Measurements from ENCODE around the gene RABAC1.

Gene RABAC1

GRCh38 chr19:41965106-41965505 lies 6.0 kb upstream of the RABAC1 start:
- H3K36me3 ChIP-seq (ENCODE audit: insufficient read depth, low read length), result no peaks in the 10 kb centered on the region
- H3K27me3 ChIP-seq (ENCODE audit: insufficient read depth, low read length), result no peaks in the 10 kb centered on the region
- H3K4me1 ChIP-seq (ENCODE audit: insufficient read depth, low read length), result no peaks in the 10 kb centered on the region
- H3K9me3 ChIP-seq (ENCODE audit: insufficient read depth, low read depth, low read length), result no peaks in the 10 kb centered on the region
- no peak overlapping the region for H3K27ac ChIP-seq (ENCODE audit: low read depth, low read length)
- no peak overlapping the region for H3K4me3 ChIP-seq (ENCODE audit: low read length)
- H3K9ac ChIP-seq (ENCODE audit: low read depth, low read length), result no peak overlapping the region
- WGBS, result 88% methylated on average over 5 of the region's 5 CpGs

GRCh38 chr19:41960973-41961372 lies 1.9 kb upstream of the RABAC1 start:
- H3K36me3 ChIP-seq (ENCODE audit: insufficient read depth, low read length), result peaks cover 8% of the 10 kb centered on the region
- H3K27me3 ChIP-seq (ENCODE audit: insufficient read depth, low read length), result no peaks in the 10 kb centered on the region
- WGBS, result 96% methylated on average over 5 of the region's 5 CpGs
- no peak overlapping the region for H3K27ac ChIP-seq (ENCODE audit: low read depth, low read length)
- no peaks in the 10 kb centered on the region for H3K9me3 ChIP-seq (ENCODE audit: insufficient read depth, low read depth, low read length)
- no peak overlapping the region for H3K4me3 ChIP-seq (ENCODE audit: low read length)
- peaks cover 5% of the 10 kb centered on the region for H3K4me1 ChIP-seq (ENCODE audit: insufficient read depth, low read length)
- no peak overlapping the region for H3K9ac ChIP-seq (ENCODE audit: low read depth, low read length)

- Histone ChIP-seq H3K4me3 (ENCODE audit: low read length) (peak overlapping the region; percentile 93), H3K36me3 (ENCODE audit: insufficient read depth, low read length) (peaks cover 11% of the 10 kb centered on the region), H3K27ac (ENCODE audit: low read depth, low read length) (peak overlapping the region; percentile 54), H3K4me1 (ENCODE audit: insufficient read depth, low read length) (peaks cover 5% of the 10 kb centered on the region), H3K9me3 (ENCODE audit: insufficient read depth, low read depth, low read length) (no peaks in the 10 kb centered on the region), H3K9ac (ENCODE audit: low read depth, low read length) (peak overlapping the region; percentile 75), H3K27me3 (ENCODE audit: insufficient read depth, low read length) (no peaks in the 10 kb centered on the region)
- 3% methylated on average over 43 of the region's 43 CpGs for WGBS
Measured at GRCh38 chr19:41958367-41959055, 610 bp downstream of the RABAC1 start.

- H3K4me3 ChIP-seq (ENCODE audit: low read length), result peak overlapping the region; percentile 93
- peaks cover 11% of the 10 kb centered on the region for H3K36me3 ChIP-seq (ENCODE audit: insufficient read depth, low read length)
- no peaks in the 10 kb centered on the region for H3K27me3 ChIP-seq (ENCODE audit: insufficient read depth, low read length)
- peaks cover 5% of the 10 kb centered on the region for H3K4me1 ChIP-seq (ENCODE audit: insufficient read depth, low read length)
- H3K9ac ChIP-seq (ENCODE audit: low read depth, low read length), result no peak overlapping the region
- WGBS, result 14% methylated on average over 10 of the region's 10 CpGs
- H3K9me3 ChIP-seq (ENCODE audit: insufficient read depth, low read depth, low read length), result no peaks in the 10 kb centered on the region
- H3K27ac ChIP-seq (ENCODE audit: low read depth, low read length), result no peak overlapping the region
Measured at GRCh38 chr19:41957838-41958366, 1.2 kb downstream of the RABAC1 start.

GRCh38 chr19:41957161-41957837 lies 1.8 kb downstream of the RABAC1 start:
- Histone ChIP-seq H3K9ac (ENCODE audit: low read depth, low read length) (no peak overlapping the region), H3K4me3 (ENCODE audit: low read length) (no peak overlapping the region)

GRCh38 chr19:41956621-41957020 lies 2.5 kb downstream of the RABAC1 start:
- Histone ChIP-seq H3K9ac (ENCODE audit: low read depth, low read length) (no peak overlapping the region), H3K27ac (ENCODE audit: low read depth, low read length) (no peak overlapping the region)
- 96% methylated on average over 13 of the region's 13 CpGs for WGBS

More at GRCh38 chr19:41957161-41957837, 1.8 kb downstream of the RABAC1 start:
- Histone ChIP-seq H3K36me3 (ENCODE audit: insufficient read depth, low read length) (peaks cover 11% of the 10 kb centered on the region), H3K27me3 (ENCODE audit: insufficient read depth, low read length) (no peaks in the 10 kb centered on the region), H3K9me3 (ENCODE audit: insufficient read depth, low read depth, low read length) (no peaks in the 10 kb centered on the region), H3K4me1 (ENCODE audit: insufficient read depth, low read length) (peaks cover 5% of the 10 kb centered on the region), H3K27ac (ENCODE audit: low read depth, low read length) (no peak overlapping the region)
- 89% methylated on average over 11 of the region's 11 CpGs for WGBS

GRCh38 chr19:41955521-41955920 lies 3.6 kb downstream of the RABAC1 start:
- Histone ChIP-seq H3K4me3 (ENCODE audit: low read length) (no peak overlapping the region), H3K36me3 (ENCODE audit: insufficient read depth, low read length) (peaks cover 11% of the 10 kb centered on the region), H3K9me3 (ENCODE audit: insufficient read depth, low read depth, low read length) (no peaks in the 10 kb centered on the region), H3K27ac (ENCODE audit: low read depth, low read length) (no peak overlapping the region), H3K4me1 (ENCODE audit: insufficient read depth, low read length) (peaks cover 5% of the 10 kb centered on the region), H3K27me3 (ENCODE audit: insufficient read depth, low read length) (no peaks in the 10 kb centered on the region), H3K9ac (ENCODE audit: low read depth, low read length) (no peak overlapping the region)
- 88% methylated on average over 7 of the region's 7 CpGs for WGBS

More at GRCh38 chr19:41956621-41957020, 2.5 kb downstream of the RABAC1 start:
- Histone ChIP-seq H3K36me3 (ENCODE audit: insufficient read depth, low read length) (peaks cover 11% of the 10 kb centered on the region), H3K9me3 (ENCODE audit: insufficient read depth, low read depth, low read length) (no peaks in the 10 kb centered on the region), H3K4me1 (ENCODE audit: insufficient read depth, low read length) (peaks cover 5% of the 10 kb centered on the region), H3K4me3 (ENCODE audit: low read length) (no peak overlapping the region), H3K27me3 (ENCODE audit: insufficient read depth, low read length) (no peaks in the 10 kb centered on the region)

GRCh38 chr19:41951686-41952172 lies 7.4 kb downstream of the RABAC1 start:
- Histone ChIP-seq H3K27ac (ENCODE audit: low read depth, low read length) (no peak overlapping the region), H3K27me3 (ENCODE audit: insufficient read depth, low read length) (no peaks in the 10 kb centered on the region), H3K9me3 (ENCODE audit: insufficient read depth, low read depth, low read length) (no peaks in the 10 kb centered on the region), H3K9ac (ENCODE audit: low read depth, low read length) (no peak overlapping the region), H3K4me1 (ENCODE audit: insufficient read depth, low read length) (no peaks in the 10 kb centered on the region), H3K36me3 (ENCODE audit: insufficient read depth, low read length) (peaks cover 9% of the 10 kb centered on the region), H3K4me3 (ENCODE audit: low read length) (peak overlapping the region; percentile 39)
- 7% methylated on average over 8 of the region's 12 CpGs for WGBS

- Histone ChIP-seq H3K4me1 (ENCODE audit: insufficient read depth, low read length) (no peaks in the 10 kb centered on the region), H3K9me3 (ENCODE audit: insufficient read depth, low read depth, low read length) (no peaks in the 10 kb centered on the region), H3K27me3 (ENCODE audit: insufficient read depth, low read length) (peaks cover 10% of the 10 kb centered on the region), H3K27ac (ENCODE audit: low read depth, low read length) (no peak overlapping the region), H3K9ac (ENCODE audit: low read depth, low read length) (no peak overlapping the region), H3K4me3 (ENCODE audit: low read length) (no peak overlapping the region), H3K36me3 (ENCODE audit: insufficient read depth, low read length) (no peaks in the 10 kb centered on the region)
- 87% methylated on average over 3 of the region's 3 CpGs for WGBS
Measured at GRCh38 chr19:41947091-41947490, 12.0 kb downstream of the RABAC1 start.

GRCh38 chr19:41945135-41945766 lies 13.9 kb downstream of the RABAC1 start:
- 88% methylated on average over 8 of the region's 8 CpGs for WGBS
- peaks cover 27% of the 10 kb centered on the region for H3K27me3 ChIP-seq (ENCODE audit: insufficient read depth, low read length)
- no peak overlapping the region for H3K27ac ChIP-seq (ENCODE audit: low read depth, low read length)
- no peak overlapping the region for H3K4me3 ChIP-seq (ENCODE audit: low read length)
- H3K4me1 ChIP-seq (ENCODE audit: insufficient read depth, low read length), result no peaks in the 10 kb centered on the region
- no peaks in the 10 kb centered on the region for H3K9me3 ChIP-seq (ENCODE audit: insufficient read depth, low read depth, low read length)
- H3K36me3 ChIP-seq (ENCODE audit: insufficient read depth, low read length), result no peaks in the 10 kb centered on the region
- no peak overlapping the region for H3K9ac ChIP-seq (ENCODE audit: low read depth, low read length)

GRCh38 chr19:41944336-41944735 lies 14.8 kb downstream of the RABAC1 start:
- no peaks in the 10 kb centered on the region for H3K4me1 ChIP-seq (ENCODE audit: insufficient read depth, low read length)
- H3K9me3 ChIP-seq (ENCODE audit: insufficient read depth, low read depth, low read length), result no peaks in the 10 kb centered on the region
- H3K9ac ChIP-seq (ENCODE audit: low read depth, low read length), result no peak overlapping the region
- peaks cover 33% of the 10 kb centered on the region for H3K27me3 ChIP-seq (ENCODE audit: insufficient read depth, low read length)
- no peak overlapping the region for H3K27ac ChIP-seq (ENCODE audit: low read depth, low read length)
- no peak overlapping the region for H3K4me3 ChIP-seq (ENCODE audit: low read length)
- no peaks in the 10 kb centered on the region for H3K36me3 ChIP-seq (ENCODE audit: insufficient read depth, low read length)
- 74% methylated on average over 2 of the region's 2 CpGs for WGBS
